Activated T-cell treated with anti-CD3 and anti-CD28 coated beads, Interleukin-2, amount 50 U/mL, for 4 hours (primary cell): ENCODE data around the gene C10orf71. TPM values are rescaled to one million over a fixed set of nuclear protein-coding genes. Genes with fewer than 3 reads are reported as not detected.

ENCODE experiments used
- ATAC-seq, 2 donors: fragments of 200-7000 bp; cut with Tn5 transposase; one replicate each; pipeline ENCODE4 v1.10.0; 2021
- DNase-seq: peaks from one replicate; pipeline ENCODE4 v3.0.0-alpha.2; 2020
- H3K27me3 Mint-ChIP-seq: one replicate; pipeline ENCODE4 v1.8.0; 2021; ENCODE audit warnings: low read depth, mixed read lengths
- H3K36me3 Mint-ChIP-seq: one replicate; pipeline ENCODE4 v1.8.0; 2022; ENCODE audit warnings: mixed read lengths; ENCODE audit not compliant: insufficient read depth
- H3K4me1 Mint-ChIP-seq: one replicate; pipeline ENCODE4 v1.8.0; 2021; ENCODE audit warnings: low read depth, mixed read lengths
- H3K4me3 Mint-ChIP-seq: one replicate; pipeline ENCODE4 v1.8.0; 2021; ENCODE audit warnings: mild to moderate bottlenecking, moderate library complexity, mixed read lengths
- H3K9me3 Mint-ChIP-seq: one replicate; pipeline ENCODE4 v1.8.0; 2021; ENCODE audit warnings: mixed read lengths
- total RNA-seq, 3 donors: library from RNA; stranded (reverse); gene quantifications; one replicate each; pipeline ENCODE4 v1.2.1, GENCODE V29; 2021

The C10orf71 gene
- total RNA-seq, 3 donors from 2014 or later, result not detected

DNA sequence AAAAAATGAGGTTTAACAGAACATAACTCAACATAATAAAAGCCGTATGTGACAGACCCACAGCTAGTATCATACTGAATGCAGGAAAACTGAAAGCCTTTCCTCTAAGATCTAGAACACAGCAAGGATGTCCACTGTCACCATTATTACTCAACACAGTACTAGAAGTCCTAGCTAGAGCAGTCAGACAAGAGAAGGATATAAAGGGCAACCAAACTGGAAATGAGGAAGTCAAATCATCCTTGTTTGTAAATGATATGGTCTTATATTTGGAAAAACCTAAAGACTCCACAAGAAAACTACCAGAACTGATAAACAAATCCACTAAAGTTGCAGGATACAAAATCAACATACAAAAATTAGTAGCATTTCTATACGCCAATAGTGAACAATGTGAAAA lies 45.9 kb downstream of the C10orf71 start:
- Mint-ChIP-seq H3K9me3 (no peaks in the 10 kb centered on the region), H3K36me3 (no peaks in the 10 kb centered on the region), H3K4me1 (no peaks in the 10 kb centered on the region), H3K27me3 (peaks cover 2% of the 10 kb centered on the region), H3K4me3 (no peak overlapping the region)
- ATAC-seq (no peak), DNase-seq (no peak)

- ATAC-seq (no peak), DNase-seq (no peak)
- Mint-ChIP-seq H3K4me3 (no peak overlapping the region), H3K4me1 (no peaks in the 10 kb centered on the region), H3K36me3 (no peaks in the 10 kb centered on the region), H3K27me3 (no peaks in the 10 kb centered on the region), H3K9me3 (peaks cover 5% of the 10 kb centered on the region)
Measured at GRCh38 chr10:49347342-49347741, 48.4 kb downstream of the C10orf71 start.

- DNase-seq, result no peak
- no peak for ATAC-seq
- Mint-ChIP-seq H3K9me3 (peaks cover 5% of the 10 kb centered on the region), H3K36me3 (no peaks in the 10 kb centered on the region), H3K4me3 (no peak overlapping the region), H3K4me1 (no peaks in the 10 kb centered on the region), H3K27me3 (no peaks in the 10 kb centered on the region)
Measured at GRCh38 chr10:49347827-49348226, 48.9 kb downstream of the C10orf71 start.

DNA sequence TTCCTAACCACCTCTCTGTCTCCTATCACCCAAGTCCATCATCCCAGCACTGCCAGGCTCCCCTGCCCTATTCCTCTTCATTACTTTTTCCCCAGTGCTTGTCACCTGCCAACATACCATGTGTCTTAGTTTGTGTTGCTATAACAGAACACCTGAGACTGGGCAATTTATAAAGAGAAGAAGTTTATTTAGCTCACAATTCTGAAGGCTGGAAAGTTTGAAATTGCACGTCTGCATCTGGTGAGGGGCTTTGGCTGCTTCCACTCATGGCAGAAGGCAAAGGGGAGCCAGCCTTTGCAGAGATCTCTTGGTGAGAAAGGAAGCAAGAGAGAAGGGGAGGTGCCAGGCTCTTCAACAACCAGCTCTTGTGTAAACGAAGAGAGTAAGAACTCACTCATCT lies 49.6 kb downstream of the C10orf71 start:
- Mint-ChIP-seq H3K4me3 (no peak overlapping the region), H3K9me3 (peaks cover 5% of the 10 kb centered on the region), H3K36me3 (no peaks in the 10 kb centered on the region), H3K27me3 (no peaks in the 10 kb centered on the region), H3K4me1 (no peaks in the 10 kb centered on the region)
- ATAC-seq (no peak), DNase-seq (no peak)

DNA sequence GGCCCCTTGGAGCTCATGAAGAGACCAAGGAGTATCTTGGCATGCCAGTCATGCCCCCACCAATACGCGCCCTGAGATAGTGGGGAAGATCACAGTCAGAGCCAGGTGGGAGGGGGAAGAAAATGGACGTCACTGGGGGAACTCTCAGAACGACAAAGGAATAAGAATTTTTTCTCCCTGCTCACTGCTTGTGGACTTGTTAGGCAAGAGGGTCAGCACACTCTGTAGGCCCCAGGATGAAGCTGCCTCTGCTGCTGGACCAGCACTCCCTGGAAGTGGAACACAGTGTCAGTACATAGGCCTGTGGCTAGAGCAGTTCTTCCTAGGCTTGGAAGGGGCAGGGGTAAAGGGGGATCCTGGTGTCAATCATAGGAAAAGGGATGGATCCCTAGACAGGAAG lies 50.4 kb downstream of the C10orf71 start:
- no peaks in the 10 kb centered on the region for H3K4me1 Mint-ChIP-seq
- H3K27me3 Mint-ChIP-seq, result no peaks in the 10 kb centered on the region
- ATAC-seq (no peak), DNase-seq (no peak)
- peaks cover 5% of the 10 kb centered on the region for H3K9me3 Mint-ChIP-seq
- H3K4me3 Mint-ChIP-seq, result no peak overlapping the region
- no peaks in the 10 kb centered on the region for H3K36me3 Mint-ChIP-seq

DNA sequence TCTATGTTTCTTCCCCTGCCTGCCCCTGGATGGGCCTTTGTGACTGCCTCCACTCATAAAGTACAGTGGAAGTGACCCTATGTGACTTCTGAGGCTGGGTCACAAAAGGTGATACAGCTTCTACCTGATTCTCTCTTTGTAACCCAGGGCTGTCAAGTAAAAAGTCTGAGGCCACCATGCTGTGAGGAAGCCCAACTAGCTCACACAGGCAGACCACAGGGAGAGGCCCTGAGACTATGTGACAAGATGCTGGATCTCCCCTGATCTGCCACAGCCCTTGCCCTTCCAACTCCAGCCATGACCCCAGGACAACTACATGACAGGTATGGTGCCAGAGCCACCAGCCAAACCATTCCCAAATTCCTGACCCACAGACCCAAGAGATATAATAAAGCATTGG lies 51.2 kb downstream of the C10orf71 start:
- Mint-ChIP-seq H3K27me3 (no peaks in the 10 kb centered on the region), H3K9me3 (peaks cover 5% of the 10 kb centered on the region), H3K4me3 (no peak overlapping the region), H3K4me1 (no peaks in the 10 kb centered on the region), H3K36me3 (no peaks in the 10 kb centered on the region)
- no peak for ATAC-seq
- DNase-seq, result no peak

- DNase-seq (no peak), ATAC-seq (no peak)
- Mint-ChIP-seq H3K9me3 (peaks cover 5% of the 10 kb centered on the region), H3K4me1 (no peaks in the 10 kb centered on the region), H3K36me3 (no peaks in the 10 kb centered on the region), H3K27me3 (no peaks in the 10 kb centered on the region), H3K4me3 (no peak overlapping the region)
Measured at GRCh38 chr10:49350846-49351532, 52.0 kb downstream of the C10orf71 start.

DNA sequence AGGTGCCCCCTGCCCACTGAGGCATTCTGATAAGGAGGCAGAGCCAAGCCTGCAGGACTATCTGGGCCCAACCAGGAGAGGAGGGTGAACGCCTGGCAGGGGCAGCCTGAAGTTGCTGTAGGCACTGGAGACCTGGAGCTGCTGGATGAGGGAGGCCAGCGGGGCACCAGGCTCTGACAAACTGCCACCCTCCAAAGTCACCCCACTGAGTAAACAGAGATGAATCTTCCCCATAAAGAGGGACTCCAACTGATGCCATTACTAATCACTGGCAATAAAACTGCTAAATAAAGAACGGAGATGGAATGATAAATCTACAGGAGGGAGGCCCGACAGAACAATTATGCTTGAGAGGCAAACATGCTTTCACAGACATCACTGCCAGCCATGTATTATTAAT lies 52.7 kb downstream of the C10orf71 start:
- DNase-seq (no peak), ATAC-seq (no peak)
- Mint-ChIP-seq H3K9me3 (peaks cover 5% of the 10 kb centered on the region), H3K36me3 (no peaks in the 10 kb centered on the region), H3K27me3 (no peaks in the 10 kb centered on the region), H3K4me1 (no peaks in the 10 kb centered on the region), H3K4me3 (no peak overlapping the region)

DNA sequence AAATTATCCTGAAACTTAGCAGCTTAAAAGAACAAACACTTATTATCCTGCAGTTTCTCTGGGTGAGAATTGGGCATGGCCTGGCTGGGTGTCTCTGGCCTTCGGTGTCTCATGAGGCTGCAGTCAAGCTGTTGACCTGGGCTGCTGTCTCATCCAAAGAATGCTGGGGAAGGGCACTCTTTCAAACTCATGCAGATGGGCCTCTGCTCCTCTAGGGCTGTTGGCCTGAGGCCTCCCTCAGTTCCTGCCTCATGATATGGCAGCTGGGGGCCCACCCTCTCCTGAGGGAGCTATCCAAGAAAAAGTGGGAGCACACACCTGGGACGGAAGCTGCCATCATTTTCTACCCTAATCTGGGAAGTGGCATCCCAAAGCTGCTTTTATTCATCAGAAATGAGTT lies 53.4 kb downstream of the C10orf71 start:
- ATAC-seq (no peak), DNase-seq (no peak)
- Mint-ChIP-seq H3K27me3 (no peaks in the 10 kb centered on the region), H3K4me3 (no peak overlapping the region), H3K4me1 (no peaks in the 10 kb centered on the region), H3K36me3 (no peaks in the 10 kb centered on the region), H3K9me3 (peaks cover 5% of the 10 kb centered on the region)

GRCh38 chr10:49353026-49353894 lies 54.3 kb downstream of the C10orf71 start:
- Mint-ChIP-seq H3K4me3 (no peak overlapping the region), H3K9me3 (peaks cover 5% of the 10 kb centered on the region), H3K27me3 (no peaks in the 10 kb centered on the region), H3K4me1 (no peaks in the 10 kb centered on the region), H3K36me3 (no peaks in the 10 kb centered on the region)
- no peak for DNase-seq
- ATAC-seq, result no peak

DNA sequence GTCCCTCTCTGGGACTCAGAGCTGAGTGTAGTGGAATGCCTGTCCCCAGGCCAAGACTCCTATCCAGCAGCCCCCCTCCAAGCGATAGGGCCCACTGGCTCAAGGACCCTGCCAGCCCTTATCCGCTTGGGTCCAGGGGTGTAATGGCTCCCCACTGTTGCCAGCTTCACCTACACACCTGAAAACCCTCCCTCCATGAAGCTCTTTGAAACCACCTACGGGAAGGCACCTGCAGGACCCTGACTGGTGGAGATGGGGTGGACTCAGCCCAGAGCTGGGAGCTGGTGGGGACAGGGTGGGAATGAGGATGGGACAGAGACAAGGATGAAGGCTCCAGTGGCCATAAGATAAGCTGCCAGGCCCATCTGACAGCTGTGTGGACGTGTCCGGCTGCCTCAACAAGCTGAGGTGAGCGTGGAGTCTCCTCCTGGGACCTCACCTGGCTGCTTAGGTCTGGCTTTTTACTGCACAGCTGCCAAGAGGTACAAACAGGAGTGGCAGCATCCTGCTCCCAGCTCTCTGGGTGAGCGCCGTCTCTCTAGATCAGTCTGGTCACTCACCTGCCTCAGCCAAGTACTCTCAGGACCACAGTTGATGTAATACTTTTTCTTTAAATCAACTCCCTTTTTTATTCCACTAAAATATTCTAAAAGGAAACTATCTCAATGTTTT lies 55.1 kb downstream of the C10orf71 start:
- Mint-ChIP-seq H3K27me3 (no peaks in the 10 kb centered on the region), H3K9me3 (peaks cover 5% of the 10 kb centered on the region), H3K36me3 (no peaks in the 10 kb centered on the region), H3K4me3 (no peak overlapping the region), H3K4me1 (no peaks in the 10 kb centered on the region)
- DNase-seq (no peak), ATAC-seq (no peak)

DNA sequence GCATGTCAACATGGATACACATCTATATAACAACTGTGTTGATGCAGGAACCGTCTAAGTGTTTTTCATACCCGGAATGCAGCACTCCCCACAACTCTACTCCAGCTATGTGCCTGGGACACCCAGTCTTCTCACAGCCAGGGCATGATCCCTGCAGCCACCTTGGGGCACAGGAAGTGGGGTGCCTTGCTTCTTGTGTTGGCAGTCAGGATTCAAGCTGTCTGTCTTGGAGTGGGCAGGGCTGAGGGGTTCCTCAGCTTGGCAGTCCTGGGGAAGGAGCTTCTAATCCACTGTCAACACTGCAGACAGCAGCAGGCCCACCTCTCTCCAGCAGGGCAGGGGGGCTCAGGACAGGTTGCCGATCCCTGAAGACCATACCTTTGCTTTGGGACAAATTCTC lies 55.6 kb downstream of the C10orf71 start:
- no peaks in the 10 kb centered on the region for H3K4me1 Mint-ChIP-seq
- H3K4me3 Mint-ChIP-seq, result no peak overlapping the region
- H3K36me3 Mint-ChIP-seq, result no peaks in the 10 kb centered on the region
- H3K27me3 Mint-ChIP-seq, result no peaks in the 10 kb centered on the region
- H3K9me3 Mint-ChIP-seq, result peaks cover 5% of the 10 kb centered on the region
- DNase-seq, result no peak
- no peak for ATAC-seq

GRCh38 chr10:49355221-49355620 lies 56.3 kb downstream of the C10orf71 start:
- Mint-ChIP-seq H3K36me3 (no peaks in the 10 kb centered on the region), H3K27me3 (no peaks in the 10 kb centered on the region), H3K4me1 (no peaks in the 10 kb centered on the region), H3K4me3 (no peak overlapping the region), H3K9me3 (peaks cover 3% of the 10 kb centered on the region)
- DNase-seq, result no peak
- no peak for ATAC-seq

DNA sequence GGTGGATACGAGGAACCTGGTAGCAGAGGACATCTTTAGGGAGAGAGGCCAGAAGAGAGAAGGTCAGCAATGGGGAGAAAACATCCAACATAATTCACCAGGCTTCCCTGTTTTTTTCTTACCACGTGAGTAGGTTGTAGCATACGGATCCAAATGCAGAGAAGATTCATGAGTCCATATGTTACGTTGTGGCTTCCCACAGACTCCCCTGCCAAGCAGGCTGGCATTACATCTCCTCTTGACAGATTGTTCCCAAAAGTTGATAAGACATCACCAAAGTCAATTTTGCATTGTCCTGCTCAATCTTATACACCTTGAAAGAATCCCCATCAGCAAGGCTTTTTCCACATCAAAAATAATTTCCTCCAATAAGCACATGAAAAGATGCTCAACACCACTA lies 57.2 kb downstream of the C10orf71 start:
- Mint-ChIP-seq H3K9me3 (no peaks in the 10 kb centered on the region), H3K27me3 (no peaks in the 10 kb centered on the region), H3K4me1 (no peaks in the 10 kb centered on the region), H3K4me3 (no peak overlapping the region), H3K36me3 (no peaks in the 10 kb centered on the region)
- ATAC-seq, result no peak
- DNase-seq, result no peak

DNA sequence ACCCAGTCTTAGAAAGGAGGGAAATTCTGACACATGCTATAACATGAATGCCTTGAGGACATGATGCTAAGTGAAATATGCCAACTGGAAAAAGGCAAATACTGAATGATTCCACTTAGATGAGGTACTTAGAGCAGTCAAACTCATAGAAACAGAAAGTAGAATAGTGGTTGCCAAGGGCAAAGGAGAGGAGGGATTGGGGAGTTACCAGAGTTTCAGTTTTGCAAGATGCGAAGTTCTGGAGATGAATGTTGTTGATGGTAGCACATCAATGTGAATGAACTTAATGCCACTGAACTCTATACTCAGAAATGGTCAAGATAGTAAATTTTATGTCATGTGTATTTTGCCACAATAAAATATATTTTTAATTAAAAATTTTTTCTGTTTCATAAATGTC lies 58.0 kb downstream of the C10orf71 start:
- H3K27me3 Mint-ChIP-seq, result no peaks in the 10 kb centered on the region
- DNase-seq, result no peak

More for the DNA sequence above, 58.0 kb downstream of the C10orf71 start:
- peak in 1 of 2 donors; percentile 38 for ATAC-seq
- Mint-ChIP-seq H3K4me1 (no peaks in the 10 kb centered on the region), H3K9me3 (no peaks in the 10 kb centered on the region), H3K36me3 (no peaks in the 10 kb centered on the region), H3K4me3 (no peak overlapping the region)
